Measurements from ENCODE around the gene SLC22A4. TPM values are rescaled to one million over a fixed set of nuclear protein-coding genes. Genes with fewer than 3 reads are reported as not detected.

SLC22A4 gene
- total and polyA plus RNA-seq, 2 donors (not counting 1 experiment from before 2014, with no cell fraction given): 0.18 TPM; not detected in 1

GRCh38 chr5:132266031-132266835 lies 28.0 kb upstream of the SLC22A4 start:
- over 99% methylated on average over 6 of the region's 7 CpGs for WGBS (ENCODE audit: insufficient coverage)
- no peak overlapping the region for H2AFZ ChIP-seq (ENCODE audit: insufficient read depth, low read depth, low read length, poor library complexity, severe bottlenecking)
- Mint-ChIP-seq H3K27me3 (no peaks in the 10 kb centered on the region), H3K4me1 (no peaks in the 10 kb centered on the region), H3K27ac (no peak overlapping the region), H3K4me3 (no peak overlapping the region), H3K9me3 (ENCODE audit: insufficient read depth) (no peaks in the 10 kb centered on the region)
- no peaks in the 10 kb centered on the region for H3K36me3 ChIP-seq (replicated peaks in 1 of 2; ENCODE audit: control extremely low read depth in 1 of 2, control insufficient read depth in 1 of 2, extremely low read depth in 1 of 2, insufficient read depth in 2 of 2, low read length in 1 of 2)
- H3K27ac ChIP-seq (ENCODE audit: low read length in 2 of 2): no peak overlapping the region
- H4K20me1 ChIP-seq (ENCODE audit: control insufficient read depth, insufficient read depth, low read length, poor library complexity, severe bottlenecking): no peaks in the 10 kb centered on the region
- H3K9ac ChIP-seq (ENCODE audit: low read length): no peak overlapping the region
- H3K4me1 ChIP-seq (ENCODE audit: control insufficient read depth in 2 of 2, insufficient read depth in 2 of 2, low read length in 2 of 2): peaks cover 2% of the 10 kb centered on the region in 2 donors
- no peak overlapping the region for H3K4me3 ChIP-seq (ENCODE audit: control extremely low read depth in 1 of 5, extremely low read depth in 1 of 5, insufficient read depth in 1 of 5, low read depth in 2 of 5, low read length in 4 of 5)
- CTCF ChIA-PET: interaction anchor here (1.2 kb wide), 1 partner anchor 28 kb away, joined by 3 read pairs; no protein-coding TSS in a partner anchor
- H3K9me3 ChIP-seq (ENCODE audit: control extremely low read depth in 1 of 3, control insufficient read depth in 2 of 3, insufficient read depth in 1 of 3, low read length in 2 of 3): no peaks in the 10 kb centered on the region
- H3K4me2 ChIP-seq (replicated peaks; ENCODE audit: low read depth, low read length, poor library complexity, severe bottlenecking): no peak overlapping the region
- ATAC-seq (ENCODE audit: low read depth) (no peak), DNase-seq (no peak)
- H3K79me2 ChIP-seq (ENCODE audit: control insufficient read depth, insufficient read depth, low read length): no peaks in the 10 kb centered on the region
- no peak for TF ChIP-seq CTCF (IDR thresholded peaks at IDR 0.05)
- no peak for TF ChIP-seq EZH2 (IDR thresholded peaks at IDR 0.05; ENCODE audit: borderline replicate concordance, insufficient read depth, low read depth, low read length, poor library complexity, severe bottlenecking)
- intact Hi-C loops (cut with micrococcal nuclease): no loop called here
- POLR2A ChIA-PET: no interaction called here
- peaks cover 0 to 6% (median under 1%) of the 10 kb centered on the region in 4 experiments for H3K27me3 ChIP-seq (replicated peaks in 1 of 4; ENCODE audit: control extremely low read depth in 1 of 4, control insufficient read depth in 3 of 4, insufficient read depth in 4 of 4, low read length in 3 of 4)

DNA sequence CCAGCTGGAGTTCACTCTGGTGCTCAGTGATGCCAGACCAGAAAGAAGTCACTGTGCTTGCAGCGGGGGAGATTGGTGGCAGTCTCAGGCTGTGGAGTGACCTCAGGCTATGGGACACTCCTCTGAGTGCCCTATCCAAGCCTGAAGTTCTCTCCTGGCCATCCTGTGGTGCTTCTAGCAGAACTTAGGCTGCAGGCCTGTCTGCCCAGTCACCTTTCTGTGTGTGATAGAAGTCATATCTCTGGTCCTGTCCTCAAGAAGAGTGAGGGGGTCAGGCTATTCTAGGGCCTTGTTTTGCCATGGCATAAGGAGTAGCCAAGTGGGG lies 27.4 kb upstream of the SLC22A4 start:
- Histone ChIP-seq H3K9me3 (ENCODE audit: control extremely low read depth in 1 of 3, control insufficient read depth in 2 of 3, insufficient read depth in 1 of 3, low read length in 2 of 3) (peaks cover 0 to 5% (median 0%) of the 10 kb centered on the region in 3 donors), H3K36me3 (replicated peaks in 1 of 2; ENCODE audit: control extremely low read depth in 1 of 2, control insufficient read depth in 1 of 2, extremely low read depth in 1 of 2, insufficient read depth in 2 of 2, low read length in 1 of 2) (no peaks in the 10 kb centered on the region), H3K4me2 (replicated peaks; ENCODE audit: low read depth, low read length, poor library complexity, severe bottlenecking) (no peak overlapping the region), H3K4me1 (ENCODE audit: control insufficient read depth in 2 of 2, insufficient read depth in 2 of 2, low read length in 2 of 2) (peaks cover 5 to 8% of the 10 kb centered on the region in 2 donors), H3K27ac (ENCODE audit: low read length in 2 of 2) (no peak overlapping the region), H3K9ac (ENCODE audit: low read length) (no peak overlapping the region), H2AFZ (ENCODE audit: insufficient read depth, low read depth, low read length, poor library complexity, severe bottlenecking) (no peak overlapping the region), H3K4me3 (ENCODE audit: control extremely low read depth in 1 of 5, extremely low read depth in 1 of 5, insufficient read depth in 1 of 5, low read depth in 2 of 5, low read length in 4 of 5) (no peak overlapping the region), H3K79me2 (ENCODE audit: control insufficient read depth, insufficient read depth, low read length) (no peaks in the 10 kb centered on the region), H3K27me3 (replicated peaks in 1 of 4; ENCODE audit: control extremely low read depth in 1 of 4, control insufficient read depth in 3 of 4, insufficient read depth in 4 of 4, low read length in 3 of 4) (peaks cover 0 to 8% (median under 1%) of the 10 kb centered on the region in 4 experiments), H4K20me1 (ENCODE audit: control insufficient read depth, insufficient read depth, low read length, poor library complexity, severe bottlenecking) (no peaks in the 10 kb centered on the region)
- 93% methylated on average over 1 of the region's 1 CpG for WGBS (ENCODE audit: insufficient coverage)
- ATAC-seq (ENCODE audit: low read depth): no peak
- H3K27ac Mint-ChIP-seq: no peak overlapping the region
- H3K27me3 Mint-ChIP-seq: no peaks in the 10 kb centered on the region
- no peak for DNase-seq
- ChIA-PET POLR2A (no interaction called here), CTCF (no interaction called here)
- intact Hi-C loops (cut with micrococcal nuclease): no loop called here
- TF ChIP-seq CTCF (IDR thresholded peaks at IDR 0.05): no peak
- TF ChIP-seq EZH2 (IDR thresholded peaks at IDR 0.05; ENCODE audit: borderline replicate concordance, insufficient read depth, low read depth, low read length, poor library complexity, severe bottlenecking): no peak
- peaks cover 3% of the 10 kb centered on the region for H3K4me1 Mint-ChIP-seq
- H3K9me3 Mint-ChIP-seq (ENCODE audit: insufficient read depth): no peaks in the 10 kb centered on the region
- H3K4me3 Mint-ChIP-seq: no peak overlapping the region
